Measurements from ENCODE around the gene SPTB.
A peak's percentile ranks its signal among the peaks of the same experiment; 100 is the strongest.
"Not testable (repeated sequence)": the region's sequence is repeated elsewhere in the genome, so short reads cannot be mapped to it uniquely, and the experiment has no call there.

The SPTB gene

GRCh38 chr14:64879635-64880220, at the start of gene SPTB:
Gene SPTB (minus strand): TSS chr14:64879907. CDS start chr14:64823094, 56,813 bp downstream.
- no peak for DNase-seq

GRCh38 chr14:64929014-64929359, 49.3 kb upstream of the SPTB start:
- no peak for DNase-seq

- no peak for DNase-seq
Measured at GRCh38 chr14:64928239-64929013, 48.7 kb upstream of the SPTB start.

GRCh38 chr14:64927031-64927430, 47.3 kb upstream of the SPTB start:
- DNase-seq, result no peak

GRCh38 chr14:64926398-64926995, 46.8 kb upstream of the SPTB start:
- no peak for DNase-seq

GRCh38 chr14:64923015-64923414, 43.3 kb upstream of the SPTB start:
- DNase-seq, result no peak

GRCh38 chr14:64920465-64920864, 40.8 kb upstream of the SPTB start:
- DNase-seq, result no peak

GRCh38 chr14:64919618-64920017, 39.9 kb upstream of the SPTB start:
- DNase-seq, result no peak

GRCh38 chr14:64919215-64919614, 39.5 kb upstream of the SPTB start:
- DNase-seq, result no peak

- no peak for DNase-seq
Measured at GRCh38 chr14:64918216-64918615, 38.5 kb upstream of the SPTB start.

GRCh38 chr14:64915797-64916196, 36.1 kb upstream of the SPTB start:
- no peak for DNase-seq

- DNase-seq, result no peak
Measured at GRCh38 chr14:64915029-64915424, 35.3 kb upstream of the SPTB start.

- DNase-seq, result peak; percentile 97
Measured at GRCh38 chr14:64914237-64915028, 34.7 kb upstream of the SPTB start, which contains the start of gene CHURC1. Gene CHURC1 (plus strand): TSS chr14:64914455. CDS start chr14:64914496, 41 bp downstream.

- not testable (repeated sequence) for DNase-seq
Measured at GRCh38 chr14:64913477-64913876, 33.8 kb upstream of the SPTB start.

- DNase-seq, result no peak
Measured at GRCh38 chr14:64912261-64912660, 32.6 kb upstream of the SPTB start.

GRCh38 chr14:64910847-64911495, 31.3 kb upstream of the SPTB start:
- peak; percentile 12 for DNase-seq

GRCh38 chr14:64906022-64906421, 26.3 kb upstream of the SPTB start:
- no peak for DNase-seq

GRCh38 chr14:64899958-64900357, 20.3 kb upstream of the SPTB start:
- DNase-seq, result peak; percentile 25

- DNase-seq, result peak; percentile 66
Measured at GRCh38 chr14:64891839-64892375, 12.2 kb upstream of the SPTB start.

- no peak for DNase-seq
Measured at GRCh38 chr14:64891173-64891838, 11.6 kb upstream of the SPTB start.

- no peak for DNase-seq
Measured at GRCh38 chr14:64889352-64889751, 9.6 kb upstream of the SPTB start.

GRCh38 chr14:64885559-64885958, 5.9 kb upstream of the SPTB start:
- DNase-seq, result no peak

All from fibroblast of upper back skin (primary cell).